HepG2 (cell line): Measurements from ENCODE around the gene OR8B4. TPM values are rescaled to one million over a fixed set of nuclear protein-coding genes. Genes with fewer than 3 reads are reported as not detected.
A peak's percentile ranks its signal among the peaks of the same experiment; 100 is the strongest.

ENCODE experiments used
- ATAC-seq: fragments of 200-7000 bp; cut with Tn5 transposase; 3 replicates; pipeline ENCODE4 v1.9.1; 2020; ENCODE audit warnings: mild to moderate bottlenecking, moderate library complexity
- BruUV-seq: library from RNA; stranded (reverse); fragments of 400-500 nt; replicated peaks from 2 replicates; lab custom pipeline; 2021; lab: Mats Ljungman, UMichigan
- CTCF ChIA-PET: fragments of 300-600 bp; formaldehyde crosslinking; extraction: SDS; loops from one replicate; lab custom pipeline; 2021; ENCODE audit warnings: low total read pairs, inconsistent platforms, low intra/inter-chr PET ratio; lab: Yijun Ruan, JAX
- POLR2A ChIA-PET: fragments of 350-600 bp; sonication (Branson Sonifier 250); formaldehyde crosslinking; loops from one replicate; lab custom pipeline; 2020; ENCODE audit warnings: antibody characterized with exemption, inconsistent platforms; lab: Yijun Ruan, JAX
- DNase-seq: peaks from one replicate; pipeline ENCODE4 v3.0.0-alpha.2; 2015; ENCODE audit warnings: low spot score
- FAIRE-seq: peaks from 3 replicates; lab custom pipeline; 2011; peaks lifted over from hg19 to GRCh38; lab: Jason Lieb, UNC
- H2AFZ ChIP-seq: one replicate; pipeline ENCODE4 v1.6.1; 2011; ENCODE audit warnings: low read length, inconsistent platforms
- H3K27ac ChIP-seq: fragments of 300-600 bp; 3 replicates; pipeline ENCODE4 v1.8.0; 2011; ENCODE audit warnings: mixed run types, mild to moderate bottlenecking, mixed read lengths, low read length, inconsistent platforms; ENCODE audit not compliant: insufficient read depth; ENCODE audit errors: extremely low read length
- H3K27me3 ChIP-seq, 2 experiments: fragments of 200-600 bp in 1 of 2; 2 replicates in 1 of 2; 3 replicates in 1 of 2; pipeline versions ENCODE4 v1.6.0 to v1.8.0; 2011; ENCODE audit warnings: low read length in 2 of 2, mild to moderate bottlenecking in 2 of 2, moderate library complexity in 2 of 2, inconsistent platforms in 1 of 2; ENCODE audit not compliant: insufficient read depth in 2 of 2, control insufficient read depth in 1 of 2
- H3K36me3 ChIP-seq, 2 experiments: fragments of 200-600 bp in 1 of 2; replicated peaks in 1 of 2; 2 replicates in 1 of 2; 3 replicates in 1 of 2; pipeline versions ENCODE4 v1.5.1 to v1.8.0; 2011; ENCODE audit warnings: low read length in 2 of 2, inconsistent platforms in 1 of 2; ENCODE audit not compliant: insufficient read depth in 2 of 2, control insufficient read depth in 1 of 2
- H3K4me1 ChIP-seq: 2 replicates; pipeline ENCODE4 v1.5.1; 2012; ENCODE audit warnings: low read length, inconsistent platforms; ENCODE audit not compliant: insufficient read depth
- H3K4me2 ChIP-seq: 2 replicates; pipeline ENCODE4 v1.6.0; 2011; ENCODE audit warnings: low read depth, low read length, inconsistent platforms
- H3K4me3 ChIP-seq, 3 experiments: fragments of 200-600 bp in 1 of 3; sonication (generic), shearing (Covaris generic) in 1 of 3; replicated peaks in 1 of 3; 2 replicates each; pipeline ENCODE4 v1.5.1; 2011 to 2016; ENCODE audit warnings: low read length in 3 of 3, inconsistent platforms in 2 of 3, low read depth in 2 of 3, mild to moderate bottlenecking in 2 of 3, control low read depth in 1 of 3, mixed read lengths in 1 of 3; ENCODE audit not compliant: insufficient read depth in 1 of 3
- H3K79me2 ChIP-seq: one replicate; pipeline ENCODE4 v1.6.1; 2011; ENCODE audit warnings: low read length, inconsistent platforms; ENCODE audit not compliant: insufficient read depth
- H3K9ac ChIP-seq: 2 replicates; pipeline ENCODE4 v1.6.0; 2011; ENCODE audit warnings: mild to moderate bottlenecking, low read depth, low read length, inconsistent platforms; ENCODE audit not compliant: insufficient read depth
- H3K9me3 ChIP-seq: 2 replicates; pipeline ENCODE4 v1.5.1; 2012; ENCODE audit warnings: mild to moderate bottlenecking, low read length
- H4K20me1 ChIP-seq: 2 replicates; pipeline ENCODE4 v1.6.0; 2011; ENCODE audit warnings: inconsistent platforms, mild to moderate bottlenecking, low read length, moderate library complexity; ENCODE audit not compliant: insufficient read depth
- STAG1 ChIP-seq: sonication (generic); formaldehyde crosslinking; IDR thresholded peaks from 2 replicates; pipeline ENCODE4 v1.4.0; 2020; ENCODE audit warnings: missing genetic modification reagents
- ZNF354B ChIP-seq: sonication (generic); formaldehyde crosslinking; IDR thresholded peaks from 2 replicates; pipeline ENCODE4 v1.8.0; 2022; ENCODE audit warnings: mild to moderate bottlenecking, missing genetic modification reagents
- ZNF782 ChIP-seq: sonication (generic); formaldehyde crosslinking; IDR thresholded peaks from 2 replicates; pipeline ENCODE4 v1.4.0; 2020; ENCODE audit warnings: missing genetic modification reagents, mild to moderate bottlenecking, borderline replicate concordance
- WGBS: methylation state at CpG from one replicate; pipeline ENCODE4 v1.1.6; 2017; ENCODE audit warnings: low lambda C conversion rate; 5-methylcytosine and 5-hydroxymethylcytosine counted together
- in situ Hi-C: cut with HindIII; loops from 2 replicates; pipeline ENCODE4 v1.10.0; 2017; ENCODE audit warnings: low pct_unique_long_range_greater_than_20kb; ENCODE audit not compliant: extremely low pct_ligation_motif_present
- intact Hi-C: fragments of 100-400 bp; cut with micrococcal nuclease; formaldehyde crosslinking; loops from one replicate; pipeline ENCODE4 v1.10.0; 2022; ENCODE audit not compliant: unreplicated experiment
- polyA plus RNA-seq, 8 experiments: library from polyadenylated mRNA; depleted of rRNA in 3 of 8; stranded (reverse) in 7 of 8; unstranded in 1 of 8; fragments of >200 nt; fragmentation: Illumina TruSeq in 4 of 8; extraction: Trizol in 4 of 8; gene quantifications; 2 replicates each; pipeline versions ENCODE4 v1.2.1 to v1.2.3, GENCODE V29; 2011 to 2016; ENCODE audit warnings: low read depth in 4 of 8, missing spikeins in 1 of 8, mixed read lengths in 1 of 8; ENCODE audit not compliant: insufficient read depth in 1 of 8
- total RNA-seq, 5 experiments: library from RNA; depleted of rRNA; stranded (reverse); fragments of >200 nt; fragmentation: Illumina TruSeq; extraction: Trizol; gene quantifications; 2 replicates each; pipeline ENCODE4 v1.2.3, GENCODE V29; 2016; ENCODE audit warnings: low read depth in 1 of 5
- TF ChIP-seq, protein P1 (sequence below): sonication (generic); formaldehyde crosslinking; IDR thresholded peaks from 2 replicates; pipeline ENCODE4 v1.4.0; 2020; ENCODE audit warnings: missing genetic modification reagents, mild to moderate bottlenecking, borderline replicate concordance
- TF ChIP-seq, protein P2 (sequence below): sonication (generic); formaldehyde crosslinking; IDR thresholded peaks from 2 replicates; pipeline ENCODE4 v1.5.0; 2020; ENCODE audit warnings: mild to moderate bottlenecking, missing genetic modification reagents, moderate library complexity

OR8B4 gene
- total and polyA plus RNA-seq, 2 of the 13 experiments (the other 11 are each of a cell fraction or from before 2014, with no cell fraction given): not detected

- FAIRE-seq: no peak
- intact Hi-C loops: loop anchor here (1.0 to 2.0 kb wide), 2 partner anchors 171 to 451 kb away; no protein-coding TSS in a partner anchor
- Histone ChIP-seq H4K20me1 (no peaks in the 10 kb centered on the region), H3K4me3 (no peak overlapping the region), H3K4me1 (no peaks in the 10 kb centered on the region), H3K79me2 (no peaks in the 10 kb centered on the region), H3K9ac (no peak overlapping the region), H3K36me3 (no peaks in the 10 kb centered on the region), H2AFZ (no peak overlapping the region)
- POLR2A ChIA-PET: no interaction called here
- WGBS: 2% methylated on average over 5 of the region's 5 CpGs
- BruUV-seq: no TSS peak
- TF ChIP-seq, protein P1, sequence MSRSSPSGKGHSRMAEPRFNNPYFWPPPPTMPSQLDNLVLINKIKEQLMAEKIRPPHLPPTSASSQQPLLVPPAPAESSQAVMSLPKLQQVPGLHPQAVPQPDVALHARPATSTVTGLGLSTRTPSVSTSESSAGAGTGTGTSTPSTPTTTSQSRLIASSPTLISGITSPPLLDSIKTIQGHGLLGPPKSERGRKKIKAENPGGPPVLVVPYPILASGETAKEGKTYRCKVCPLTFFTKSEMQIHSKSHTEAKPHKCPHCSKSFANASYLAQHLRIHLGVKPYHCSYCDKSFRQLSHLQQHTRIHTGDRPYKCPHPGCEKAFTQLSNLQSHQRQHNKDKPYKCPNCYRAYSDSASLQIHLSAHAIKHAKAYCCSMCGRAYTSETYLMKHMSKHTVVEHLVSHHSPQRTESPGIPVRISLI (CRISPR knock-in tag): peak; percentile 87
- TF ChIP-seq ZNF354B (CRISPR knock-in tag) (no peak), STAG1 (CRISPR knock-in tag) (peak; percentile 57), ZNF782 (CRISPR knock-in tag) (no peak)
- TF ChIP-seq, protein P2, sequence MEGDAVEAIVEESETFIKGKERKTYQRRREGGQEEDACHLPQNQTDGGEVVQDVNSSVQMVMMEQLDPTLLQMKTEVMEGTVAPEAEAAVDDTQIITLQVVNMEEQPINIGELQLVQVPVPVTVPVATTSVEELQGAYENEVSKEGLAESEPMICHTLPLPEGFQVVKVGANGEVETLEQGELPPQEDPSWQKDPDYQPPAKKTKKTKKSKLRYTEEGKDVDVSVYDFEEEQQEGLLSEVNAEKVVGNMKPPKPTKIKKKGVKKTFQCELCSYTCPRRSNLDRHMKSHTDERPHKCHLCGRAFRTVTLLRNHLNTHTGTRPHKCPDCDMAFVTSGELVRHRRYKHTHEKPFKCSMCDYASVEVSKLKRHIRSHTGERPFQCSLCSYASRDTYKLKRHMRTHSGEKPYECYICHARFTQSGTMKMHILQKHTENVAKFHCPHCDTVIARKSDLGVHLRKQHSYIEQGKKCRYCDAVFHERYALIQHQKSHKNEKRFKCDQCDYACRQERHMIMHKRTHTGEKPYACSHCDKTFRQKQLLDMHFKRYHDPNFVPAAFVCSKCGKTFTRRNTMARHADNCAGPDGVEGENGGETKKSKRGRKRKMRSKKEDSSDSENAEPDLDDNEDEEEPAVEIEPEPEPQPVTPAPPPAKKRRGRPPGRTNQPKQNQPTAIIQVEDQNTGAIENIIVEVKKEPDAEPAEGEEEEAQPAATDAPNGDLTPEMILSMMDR: peak; percentile 43; the same call in 1 of the 2 replicates
- TF ChIP-seq, all 625 proteins: peak for 3
- Histone ChIP-seq H3K4me2 (no peak overlapping the region), H3K9me3 (no peaks in the 10 kb centered on the region), H3K27me3 (no peaks in the 10 kb centered on the region; a peak in 2 of 5 replicates), H3K27ac (no peak overlapping the region)
- DNase-seq (peak; percentile 37), ATAC-seq (no peak)
- in situ Hi-C loops: loop anchor here (5.0 kb wide), 1 partner anchor 172 kb away; no protein-coding TSS in a partner anchor
- CTCF ChIA-PET: interaction anchor here (2.3 kb wide), 1 partner anchor 170 kb away, joined by 29 read pairs; no protein-coding TSS in a partner anchor
Measured at GRCh38 chr11:124415356-124415923, 9.2 kb downstream of the OR8B4 start.
